Kidney epithelial cell (primary cell): ENCODE results near the gene NEDD4L. TPM values are rescaled to one million over a fixed set of nuclear protein-coding genes. Genes with fewer than 3 reads are reported as not detected.

Experiments
- DNase-seq: peaks from one replicate; pipeline ENCODE4 v3.0.0-alpha.2; 2010; ENCODE audit warnings: low read depth
- H3K27me3 ChIP-seq: 2 replicates; pipeline ENCODE4 v1.6.0; 2011; ENCODE audit warnings: low read length; ENCODE audit not compliant: control insufficient read depth, insufficient read depth
- H3K36me3 ChIP-seq: 2 replicates; pipeline ENCODE4 v1.5.1; 2011; ENCODE audit warnings: low read length; ENCODE audit not compliant: control insufficient read depth, insufficient read depth
- H3K4me3 ChIP-seq: 2 replicates; pipeline ENCODE4 v1.5.1; 2011; ENCODE audit warnings: low read depth, mild to moderate bottlenecking, control low read depth, low read length
- CTCF ChIP-seq: IDR thresholded peaks from 2 replicates; pipeline ENCODE4 v1.5.1; 2011; ENCODE audit warnings: mild to moderate bottlenecking, moderate library complexity, low read length, control low read depth, inconsistent platforms; ENCODE audit not compliant: insufficient read depth, poor library complexity, severe bottlenecking
- total RNA-seq: library from RNA; depleted of rRNA; stranded (reverse); fragments of >200 nt; gene quantifications from 2 replicates; pipeline ENCODE4 v1.2.3, GENCODE V29; 2015

NEDD4L gene
- total RNA-seq, 1 donor from 2014 or later: 88.3 TPM

- peak; percentile 53 for TF ChIP-seq CTCF
- Histone ChIP-seq H3K27me3 (no peaks in the 10 kb centered on the region), H3K4me3 (no peak overlapping the region), H3K36me3 (no peaks in the 10 kb centered on the region)
- DNase-seq: peak; percentile 44
Measured at GRCh38 chr18:58321986-58322385, 278.0 kb downstream of the NEDD4L start.

GRCh38 chr18:58322464-58322863, 278.4 kb downstream of the NEDD4L start:
- H3K27me3 ChIP-seq: no peaks in the 10 kb centered on the region
- DNase-seq: no peak
- H3K36me3 ChIP-seq: no peaks in the 10 kb centered on the region
- no peak for TF ChIP-seq CTCF
- no peak overlapping the region for H3K4me3 ChIP-seq

DNA sequence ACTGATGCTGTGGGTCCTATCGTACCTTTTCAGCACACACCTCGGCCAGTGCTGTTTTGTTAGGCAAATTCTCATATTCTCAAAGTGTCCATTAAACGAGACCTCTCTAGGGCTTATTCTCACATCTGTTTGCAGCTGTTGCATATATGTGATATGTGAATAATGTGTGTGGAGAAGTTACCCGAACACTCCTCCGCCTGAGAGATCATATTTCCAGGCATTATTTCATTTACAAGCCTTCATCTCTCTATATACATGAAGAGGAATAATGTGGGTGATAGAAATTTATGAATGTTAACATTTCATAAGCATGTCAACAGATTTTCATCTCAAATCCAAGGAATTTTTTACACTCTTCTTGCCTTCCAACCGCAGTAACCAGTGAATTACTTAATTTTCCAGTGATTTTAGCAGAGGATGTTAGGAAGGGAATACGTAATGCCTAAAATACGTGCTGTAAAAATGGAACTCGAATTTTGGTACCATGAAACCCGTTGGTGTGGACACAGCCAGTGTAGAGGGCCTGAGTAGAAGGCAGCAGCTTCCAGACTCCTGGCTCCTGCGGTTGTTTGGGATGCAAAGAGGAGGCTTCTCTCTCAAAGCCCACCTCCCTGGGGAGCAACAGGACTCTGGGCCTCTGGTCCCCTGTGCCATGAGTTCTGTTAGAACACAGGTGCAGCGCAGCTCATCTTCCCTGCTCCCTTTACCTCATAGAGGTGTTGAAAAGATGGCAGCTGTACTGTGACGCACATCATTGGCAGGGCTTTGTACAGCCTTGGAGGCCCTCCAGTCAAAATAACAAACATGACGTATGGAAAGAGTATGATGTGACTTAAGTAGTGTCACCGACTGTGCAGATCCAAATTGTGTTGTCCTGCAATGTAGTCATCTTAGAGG, 280.1 kb downstream of the NEDD4L start:
- TF ChIP-seq CTCF: no peak
- Histone ChIP-seq H3K27me3 (no peaks in the 10 kb centered on the region), H3K4me3 (no peak overlapping the region), H3K36me3 (peaks cover 3% of the 10 kb centered on the region)
- no peak for DNase-seq

- Histone ChIP-seq H3K4me3 (no peak overlapping the region), H3K36me3 (peaks cover 3% of the 10 kb centered on the region), H3K27me3 (no peaks in the 10 kb centered on the region)
- DNase-seq: no peak
- no peak for TF ChIP-seq CTCF
Measured at GRCh38 chr18:58324824-58325480, 280.9 kb downstream of the NEDD4L start.

- TF ChIP-seq CTCF: no peak
Measured at GRCh38 chr18:58325494-58325893, 281.5 kb downstream of the NEDD4L start.

More at GRCh38 chr18:58325494-58325893, 281.5 kb downstream of the NEDD4L start:
- no peak for DNase-seq
- Histone ChIP-seq H3K27me3 (no peaks in the 10 kb centered on the region), H3K36me3 (peaks cover 3% of the 10 kb centered on the region), H3K4me3 (no peak overlapping the region)
